ENCODE results near the gene CYP4V2. TPM values are rescaled to one million over a fixed set of nuclear protein-coding genes. Genes with fewer than 3 reads are reported as not detected.

The CYP4V2 gene
- total RNA-seq, 1 donor from 2014 or later = 13.3 TPM

DNA sequence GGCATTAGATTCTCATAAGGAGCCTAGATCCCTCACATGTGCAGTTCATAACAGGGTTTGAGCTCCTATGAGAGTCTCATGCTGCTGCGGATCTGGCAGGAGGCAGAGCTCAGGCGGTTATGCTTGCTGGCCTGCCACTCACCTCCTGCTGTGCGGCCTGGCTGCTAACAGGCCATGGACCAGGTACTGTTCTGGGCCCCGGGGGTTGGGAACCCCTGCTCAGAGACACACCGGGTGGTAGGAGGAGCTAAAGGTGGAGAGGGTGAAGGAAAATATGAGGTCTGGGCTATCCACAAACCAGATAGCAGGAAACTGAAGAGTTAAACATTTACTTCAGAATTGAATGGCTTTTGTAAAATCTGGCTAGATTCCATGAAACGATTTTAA is 68.7 kb downstream of the CYP4V2 start:
- Mint-ChIP-seq H3K9me3 (ENCODE audit: low read depth) (no peaks in the 10 kb centered on the region), H3K4me3 (ENCODE audit: unreplicated experiment) (no peak overlapping the region), H3K4me1 (ENCODE audit: low read depth) (peaks cover 6% of the 10 kb centered on the region), H3K36me3 (ENCODE audit: low read depth) (no peaks in the 10 kb centered on the region), H3K27me3 (ENCODE audit: low read depth) (no peaks in the 10 kb centered on the region), H3K27ac (ENCODE audit: unreplicated experiment) (no peak overlapping the region)
- no peak for DNase-seq (ENCODE audit: low spot score)
- TF ChIP-seq, protein P1, sequence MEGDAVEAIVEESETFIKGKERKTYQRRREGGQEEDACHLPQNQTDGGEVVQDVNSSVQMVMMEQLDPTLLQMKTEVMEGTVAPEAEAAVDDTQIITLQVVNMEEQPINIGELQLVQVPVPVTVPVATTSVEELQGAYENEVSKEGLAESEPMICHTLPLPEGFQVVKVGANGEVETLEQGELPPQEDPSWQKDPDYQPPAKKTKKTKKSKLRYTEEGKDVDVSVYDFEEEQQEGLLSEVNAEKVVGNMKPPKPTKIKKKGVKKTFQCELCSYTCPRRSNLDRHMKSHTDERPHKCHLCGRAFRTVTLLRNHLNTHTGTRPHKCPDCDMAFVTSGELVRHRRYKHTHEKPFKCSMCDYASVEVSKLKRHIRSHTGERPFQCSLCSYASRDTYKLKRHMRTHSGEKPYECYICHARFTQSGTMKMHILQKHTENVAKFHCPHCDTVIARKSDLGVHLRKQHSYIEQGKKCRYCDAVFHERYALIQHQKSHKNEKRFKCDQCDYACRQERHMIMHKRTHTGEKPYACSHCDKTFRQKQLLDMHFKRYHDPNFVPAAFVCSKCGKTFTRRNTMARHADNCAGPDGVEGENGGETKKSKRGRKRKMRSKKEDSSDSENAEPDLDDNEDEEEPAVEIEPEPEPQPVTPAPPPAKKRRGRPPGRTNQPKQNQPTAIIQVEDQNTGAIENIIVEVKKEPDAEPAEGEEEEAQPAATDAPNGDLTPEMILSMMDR (IDR thresholded peaks at IDR 0.05) = no peak

Other genes with a start within 250 kb of the CYP4V2 start
- gene TLR3, start 122.4 kb upstream of the CYP4V2 start, total RNA-seq = 3.2 to 7.9 TPM (median 3.4 TPM) in 3 replicates
- gene FAM149A, start 86.9 kb upstream of the CYP4V2 start, total RNA-seq = 5.4 to 7.1 TPM (median 5.8 TPM) in 3 replicates
- gene KLKB1, start 35.9 kb downstream of the CYP4V2 start, total RNA-seq = 0.17 to 0.63 TPM in 2 of 3 replicates, not detected in the other
- gene F11, start 74.6 kb downstream of the CYP4V2 start, total RNA-seq = not detected in 3 replicates